HPDE6-E6E7 (cell line): ENCODE measurements around the gene RASAL2.
"Not testable (repeated sequence)": the region's sequence is repeated elsewhere in the genome, so short reads cannot be mapped to it uniquely, and the experiment has no call there.

ENCODE experiments used
- DNase-seq: peaks from one replicate; pipeline ENCODE4 v3.0.0; 2011; ENCODE audit warnings: missing footprints; ENCODE audit errors: extremely low spot score

RASAL2 gene

DNA sequence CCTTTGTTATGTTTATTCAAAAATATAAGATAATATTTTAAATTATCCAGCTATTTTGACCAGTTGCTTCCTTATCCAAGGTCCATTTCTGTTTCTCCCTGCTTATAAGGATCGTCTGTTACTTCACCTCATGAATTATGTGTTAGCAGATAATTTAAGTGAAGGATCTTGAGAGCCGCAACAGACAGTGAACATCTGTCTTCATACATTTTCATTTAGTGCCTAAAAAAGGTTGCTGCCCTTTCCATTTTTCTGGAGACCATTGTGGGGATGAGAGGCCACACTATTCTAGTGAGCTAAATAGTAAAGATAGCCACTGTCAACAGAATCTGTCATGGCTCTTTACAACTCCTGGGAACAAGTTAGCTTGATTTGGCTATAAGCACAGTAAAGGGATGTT is 248.8 kb downstream of the RASAL2 start:
- no peak for DNase-seq

DNA sequence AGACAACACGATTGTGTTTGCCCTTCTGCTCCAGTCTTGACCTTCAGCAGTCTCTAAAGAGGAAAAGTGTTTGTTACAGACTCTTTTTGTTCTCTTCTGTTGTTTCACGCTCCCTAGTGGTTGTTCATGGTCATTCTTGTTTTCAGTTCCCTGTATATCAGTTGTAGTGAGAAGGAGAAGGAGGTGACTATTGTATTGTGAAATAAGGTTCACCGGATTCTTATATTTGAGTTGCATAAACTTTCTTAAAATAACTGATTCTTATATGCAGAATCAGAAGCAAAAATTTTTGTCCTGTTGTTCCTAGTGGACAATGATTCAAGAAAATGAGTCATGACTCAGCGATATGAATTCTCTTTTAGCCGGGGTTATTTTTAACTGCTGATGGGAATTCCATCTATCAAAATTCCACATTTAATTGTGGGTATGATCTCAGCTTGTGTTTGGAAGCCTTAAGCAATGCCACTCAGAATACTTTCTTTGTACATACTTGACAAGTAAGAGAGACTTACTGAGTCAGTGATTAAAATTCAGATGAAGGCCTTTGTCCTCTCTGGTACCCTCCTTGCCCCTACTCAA is 250.7 kb downstream of the RASAL2 start:
- peak; percentile 25 for DNase-seq

DNA sequence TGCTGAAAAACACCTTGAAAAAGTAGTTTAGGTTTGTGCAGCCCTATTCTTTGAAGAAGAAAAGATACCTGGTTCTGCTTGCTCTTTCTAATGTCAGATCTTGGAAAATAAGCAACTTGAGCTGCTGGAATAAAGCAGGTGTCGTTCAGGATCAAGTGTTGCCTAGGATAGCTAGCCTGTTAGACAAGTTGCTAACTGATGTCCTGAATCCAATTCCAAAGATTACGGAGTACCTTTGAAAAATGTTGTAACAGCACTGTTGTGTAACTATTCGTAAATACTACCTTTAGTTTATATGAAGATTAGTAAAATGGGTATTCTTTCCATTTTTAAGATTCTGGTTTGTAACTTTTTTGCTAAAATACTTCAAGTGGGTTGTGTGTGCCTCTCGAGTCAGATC is 251.3 kb downstream of the RASAL2 start:
- no peak for DNase-seq

DNA sequence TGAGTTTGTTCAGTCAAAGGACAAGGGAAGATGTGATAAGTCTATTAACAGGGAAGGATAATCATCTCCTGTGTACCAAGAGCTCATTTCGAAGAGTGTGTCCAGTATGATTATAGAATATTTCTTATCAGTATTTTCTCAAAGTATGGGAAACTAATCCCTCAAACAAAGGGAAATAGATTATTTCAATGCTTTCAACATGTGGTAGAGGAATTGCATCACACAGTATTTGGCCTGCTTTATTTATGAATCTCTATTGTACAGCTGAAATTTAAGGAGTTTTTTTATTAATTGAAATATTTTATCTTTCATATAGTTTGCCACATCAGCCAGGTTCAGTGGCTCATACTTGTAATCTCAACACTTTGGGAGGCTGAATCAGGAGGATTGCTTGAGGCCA is 251.9 kb downstream of the RASAL2 start:
- DNase-seq = no peak

DNA sequence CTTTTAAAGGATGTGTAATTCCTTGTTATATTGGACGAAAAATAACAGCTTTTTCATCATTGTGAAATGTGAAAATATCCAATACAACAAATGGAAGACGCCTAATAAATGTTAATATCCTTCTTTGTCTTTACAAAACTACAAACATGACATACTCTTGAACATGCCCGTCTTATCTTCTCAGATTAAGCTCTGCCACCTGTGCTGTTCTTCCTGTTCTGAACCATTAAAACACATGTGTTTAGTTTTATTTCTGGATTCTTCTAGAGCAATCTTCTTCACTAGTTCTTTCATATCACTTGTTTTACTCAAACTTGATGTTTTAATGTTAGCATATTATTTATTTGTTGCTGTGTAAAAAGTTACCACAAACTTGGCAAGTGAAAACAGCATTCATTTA is 255.9 kb downstream of the RASAL2 start:
- no peak for DNase-seq

DNA sequence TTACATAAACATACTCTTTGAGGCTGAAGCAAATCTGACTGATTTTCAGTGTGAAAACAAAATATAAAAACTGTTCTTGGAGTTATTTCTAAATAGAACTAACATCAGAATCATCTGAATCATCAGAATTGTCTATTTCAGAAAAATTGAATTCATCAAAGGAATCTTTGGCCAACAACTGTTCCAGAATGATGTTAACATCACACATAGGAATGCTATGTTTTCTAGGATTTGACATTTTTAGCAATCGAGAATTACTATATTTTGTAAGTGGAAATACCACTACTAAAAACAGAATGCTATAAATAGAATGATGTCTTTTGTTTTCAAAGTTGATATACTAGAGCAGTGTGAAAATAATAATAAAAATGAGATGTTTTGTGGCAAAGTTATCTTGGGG is 258.0 kb downstream of the RASAL2 start:
- not testable (repeated sequence) for DNase-seq

DNA sequence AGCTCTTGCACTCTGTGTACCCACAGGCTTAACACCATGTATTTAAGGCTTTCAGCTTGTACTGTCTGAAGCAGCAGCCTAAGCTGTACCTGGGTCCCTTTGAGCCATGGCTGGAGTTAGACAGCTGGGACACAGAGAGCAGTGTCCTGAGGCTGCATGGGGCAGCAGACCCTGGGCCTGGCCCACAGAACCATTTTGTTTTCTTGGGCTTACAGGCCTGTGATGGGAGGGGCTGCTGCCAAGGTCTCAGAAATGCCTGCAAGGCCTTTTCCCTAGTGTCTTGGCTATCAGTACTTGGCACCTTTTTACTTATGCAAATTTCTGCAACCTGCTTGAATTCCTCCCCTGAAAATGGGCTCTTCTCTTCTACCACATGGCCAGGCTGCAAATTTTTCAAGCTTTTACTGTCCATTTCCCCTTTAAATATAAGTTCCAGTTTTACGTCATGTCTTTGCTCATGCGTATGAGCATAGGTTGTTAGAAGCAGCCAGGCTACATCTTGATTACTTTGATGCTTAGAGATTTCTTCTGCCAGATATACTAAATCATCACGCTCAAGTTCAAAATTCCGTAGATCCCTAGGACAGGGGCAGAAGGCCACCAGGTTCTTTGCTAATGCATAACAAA is 259.0 kb downstream of the RASAL2 start:
- no peak for DNase-seq

- no peak for DNase-seq
Measured at GRCh38 chr1:178353524-178353923, 259.6 kb downstream of the RASAL2 start.

DNA sequence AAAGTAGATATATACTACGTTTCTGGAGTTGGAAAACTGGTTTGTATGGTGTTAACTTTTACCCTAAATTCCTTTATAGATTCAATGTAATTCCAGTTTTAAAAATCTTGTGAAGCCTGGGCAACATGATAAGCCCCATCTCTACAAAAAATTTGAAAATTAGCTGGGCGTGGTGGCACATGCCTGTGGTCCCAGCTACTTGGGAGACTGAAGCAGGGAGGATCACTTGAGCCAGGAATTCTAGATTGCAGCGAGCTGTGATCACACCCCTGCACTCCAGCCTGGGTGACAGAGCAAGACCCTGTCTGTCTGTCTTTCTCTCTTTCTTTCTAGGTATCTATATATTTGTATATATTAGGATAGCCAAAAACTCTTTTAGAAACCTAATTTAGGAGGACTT is 260.9 kb downstream of the RASAL2 start:
- DNase-seq = no peak

DNA sequence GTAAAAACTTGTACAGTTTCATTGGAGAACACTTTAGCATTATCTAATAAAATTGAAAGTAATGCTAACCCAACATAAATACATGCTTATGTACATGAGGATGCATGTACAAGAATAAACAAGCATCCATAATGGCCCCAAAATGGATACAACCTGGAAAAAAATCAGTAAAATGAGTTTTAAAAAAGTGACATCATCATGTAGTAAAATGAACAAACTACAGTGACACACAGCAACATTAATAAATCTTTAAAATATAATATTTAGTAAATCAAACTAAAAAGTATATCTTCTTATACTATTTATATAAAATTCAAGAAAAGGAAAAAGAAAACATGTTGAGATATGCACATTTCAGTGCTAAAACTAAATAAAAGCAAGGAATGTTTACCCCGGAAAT is 262.4 kb downstream of the RASAL2 start:
- no peak for DNase-seq

- no peak for DNase-seq
Measured at GRCh38 chr1:178358456-178358855, 264.6 kb downstream of the RASAL2 start.

DNA sequence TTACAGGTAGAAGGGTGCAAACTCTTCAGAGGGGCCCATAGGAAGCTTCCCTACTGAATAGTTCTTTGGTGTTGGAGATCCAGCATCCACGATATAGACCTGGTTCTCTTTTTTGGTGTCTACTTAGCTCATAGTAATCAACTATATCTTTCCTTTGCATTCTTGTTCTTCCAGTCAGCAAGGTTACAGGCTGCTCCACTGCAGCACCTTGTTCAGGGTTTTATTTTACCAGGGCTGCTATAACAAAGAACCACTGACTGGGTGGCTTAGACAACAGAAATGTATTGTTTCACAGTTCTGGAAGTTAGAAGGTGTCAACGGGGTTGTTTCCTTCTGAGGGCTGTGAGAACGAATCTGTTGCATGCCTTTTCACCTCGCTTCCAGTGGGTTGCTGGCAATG is 266.5 kb downstream of the RASAL2 start:
- DNase-seq = no peak

- no peak for DNase-seq
Measured at GRCh38 chr1:178361847-178362246, 267.9 kb downstream of the RASAL2 start.

- no peak for DNase-seq
Measured at GRCh38 chr1:178362747-178363146, 268.8 kb downstream of the RASAL2 start.

DNA sequence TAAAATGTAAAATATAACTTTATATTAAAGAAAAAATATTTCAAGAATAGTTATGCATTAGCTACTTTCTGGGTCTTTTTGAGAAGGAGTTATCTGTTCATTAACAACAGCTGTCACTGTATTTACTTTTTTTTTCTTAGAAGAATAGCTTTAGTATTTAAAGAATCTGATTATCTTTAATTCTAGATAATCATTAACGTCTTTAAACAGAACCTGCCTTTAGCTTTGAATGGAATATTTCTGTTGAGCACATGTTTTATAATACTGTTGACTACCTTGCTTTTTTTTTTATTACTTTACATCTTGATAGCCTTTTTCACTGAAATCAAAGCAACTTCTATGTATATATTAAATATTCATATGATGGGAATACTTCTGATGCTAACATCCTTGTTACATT is 270.9 kb downstream of the RASAL2 start:
- DNase-seq = no peak

- no peak for DNase-seq
Measured at GRCh38 chr1:178367151-178367550, 273.2 kb downstream of the RASAL2 start.

DNA sequence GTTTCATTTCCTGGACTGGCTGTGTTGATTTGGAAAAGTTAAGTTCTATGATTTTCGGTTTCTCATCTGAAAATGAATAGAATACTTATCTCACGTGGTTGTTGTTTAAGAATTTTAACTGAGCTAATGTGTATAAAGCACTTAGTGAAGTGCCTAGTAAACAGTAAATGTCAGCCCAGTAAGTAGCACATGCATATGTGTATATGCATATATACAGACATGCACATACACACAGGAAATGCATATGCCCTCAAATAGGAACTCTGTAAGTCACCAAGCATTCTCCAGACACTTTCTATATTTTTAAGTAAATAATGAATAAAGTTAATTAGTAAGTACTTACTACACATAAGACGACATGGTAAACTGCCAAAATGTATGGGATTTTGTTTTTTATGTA is 274.3 kb downstream of the RASAL2 start:
- DNase-seq = no peak

GRCh38 chr1:178371235-178371634 is 277.3 kb downstream of the RASAL2 start:
- DNase-seq = no peak

- DNase-seq = no peak
Measured at GRCh38 chr1:178371933-178372388, 278.1 kb downstream of the RASAL2 start.

- no peak for DNase-seq
Measured at GRCh38 chr1:178374016-178374415, 280.1 kb downstream of the RASAL2 start.

DNA sequence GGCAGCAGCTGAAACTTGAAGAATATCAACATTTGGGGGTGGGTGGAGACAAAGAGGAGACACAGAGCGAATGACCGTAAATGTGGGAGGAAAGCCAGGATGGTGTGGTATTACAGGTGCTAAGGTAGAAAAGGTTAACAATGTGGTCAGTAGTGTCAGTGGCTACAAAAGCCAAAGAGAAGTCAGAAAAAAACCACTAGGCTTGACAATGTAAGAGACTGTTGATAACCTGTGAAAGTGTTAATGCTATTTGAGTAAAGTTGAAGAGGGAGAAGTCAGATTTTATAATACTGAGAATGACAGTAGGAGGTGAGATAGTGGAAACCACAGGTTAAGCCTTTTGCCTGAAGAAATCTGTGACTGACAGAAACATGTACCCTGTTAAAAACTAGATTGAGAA is 282.1 kb downstream of the RASAL2 start:
- DNase-seq = no peak

- DNase-seq = no peak
Measured at GRCh38 chr1:178379807-178380206, 285.9 kb downstream of the RASAL2 start.

- DNase-seq = no peak
Measured at GRCh38 chr1:178382372-178382771, 288.5 kb downstream of the RASAL2 start.

DNA sequence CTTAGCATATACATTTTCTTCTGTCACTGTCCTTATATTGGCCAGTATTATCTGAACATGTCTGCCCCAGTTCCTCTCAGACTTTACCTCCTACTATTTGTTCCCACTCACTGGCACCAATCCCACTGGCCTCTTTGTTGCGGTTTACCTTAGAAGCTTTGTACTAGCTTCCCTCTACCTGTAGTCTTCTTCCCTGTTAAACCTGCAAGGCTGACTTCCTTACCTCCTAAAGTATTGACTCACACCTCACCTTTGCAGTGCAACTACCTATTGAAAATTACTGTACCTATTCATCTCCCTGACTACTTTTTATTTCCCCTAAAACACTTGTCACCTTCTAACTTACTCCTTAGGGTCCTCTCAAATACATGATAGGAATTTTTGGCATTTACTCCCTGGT is 291.8 kb downstream of the RASAL2 start:
- no peak for DNase-seq
